ENCODE results near the gene HCFC1. TPM values are rescaled to one million over a fixed set of nuclear protein-coding genes. Genes with fewer than 3 reads are reported as not detected.
"Not testable (repeated sequence)": the region's sequence is repeated elsewhere in the genome, so short reads cannot be mapped to it uniquely, and the experiment has no call there.

HCFC1 gene
- total RNA-seq, 1 experiment from 2014 or later, result 95.6 TPM

DNA sequence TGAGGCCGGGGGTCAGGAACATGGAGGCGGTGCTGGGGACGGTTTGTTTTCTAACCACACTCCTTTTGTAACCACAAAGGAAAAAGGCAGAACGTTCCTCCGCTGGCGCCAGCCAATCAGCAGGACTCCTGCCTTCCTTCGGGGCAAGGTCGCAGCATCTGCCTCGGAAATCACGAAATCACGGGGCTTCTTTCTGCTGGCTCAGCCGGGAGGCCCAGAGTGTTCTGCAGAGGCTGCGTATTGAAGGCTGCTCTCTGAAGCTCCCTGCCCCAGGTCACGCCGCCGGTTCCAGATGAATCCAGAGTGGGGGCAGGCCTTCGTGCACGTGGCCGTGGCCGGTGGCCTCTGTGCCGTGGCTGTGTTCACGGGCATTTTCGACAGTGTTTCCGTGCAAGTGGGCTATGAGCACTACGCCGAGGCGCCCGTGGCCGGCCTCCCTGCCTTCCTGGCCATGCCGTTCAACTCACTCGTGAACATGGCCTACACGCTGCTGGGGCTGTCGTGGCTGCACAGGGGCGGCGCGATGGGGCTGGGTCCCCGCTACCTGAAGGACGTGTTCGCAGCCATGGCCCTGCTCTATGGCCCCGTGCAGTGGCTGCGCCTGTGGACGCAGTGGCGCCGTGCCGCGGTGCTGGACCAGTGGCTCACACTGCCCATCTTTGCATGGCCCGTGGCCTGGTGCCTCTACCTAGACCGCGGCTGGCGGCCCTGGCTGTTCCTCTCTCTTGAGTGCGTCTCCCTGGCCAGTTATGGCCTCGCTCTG is 10.3 kb upstream of the HCFC1 start:
- intact Hi-C loops (cut with micrococcal nuclease; ENCODE audit: unreplicated experiment), result no loop called here
- ChIA-PET POLR2A (no interaction called here), CTCF (no interaction called here)
- H3K4me3 ChIP-seq (ENCODE audit: low read depth, low read length), result no peak overlapping the region
- no peaks in the 10 kb centered on the region for H3K27me3 ChIP-seq (replicated peaks; ENCODE audit: control insufficient read depth, insufficient read depth, low read length)
- H3K36me3 ChIP-seq (ENCODE audit: control insufficient read depth, insufficient read depth, low read length), result no peaks in the 10 kb centered on the region
- H3K27me3 Mint-ChIP-seq (ENCODE audit: insufficient read depth, unreplicated experiment), result no peaks in the 10 kb centered on the region
- no peaks in the 10 kb centered on the region for H3K9me3 Mint-ChIP-seq (ENCODE audit: unreplicated experiment)
- H3K4me3 Mint-ChIP-seq (ENCODE audit: unreplicated experiment), result no peak overlapping the region
- no peaks in the 10 kb centered on the region for H3K36me3 Mint-ChIP-seq (ENCODE audit: insufficient read depth, unreplicated experiment)
- DNase-seq, result no peak
- no TSS peak for BruUV-seq (replicated peaks)
- no peaks in the 10 kb centered on the region for H3K9me3 ChIP-seq
- no peaks in the 10 kb centered on the region for H3K4me1 ChIP-seq
- TF ChIP-seq, protein P1, sequence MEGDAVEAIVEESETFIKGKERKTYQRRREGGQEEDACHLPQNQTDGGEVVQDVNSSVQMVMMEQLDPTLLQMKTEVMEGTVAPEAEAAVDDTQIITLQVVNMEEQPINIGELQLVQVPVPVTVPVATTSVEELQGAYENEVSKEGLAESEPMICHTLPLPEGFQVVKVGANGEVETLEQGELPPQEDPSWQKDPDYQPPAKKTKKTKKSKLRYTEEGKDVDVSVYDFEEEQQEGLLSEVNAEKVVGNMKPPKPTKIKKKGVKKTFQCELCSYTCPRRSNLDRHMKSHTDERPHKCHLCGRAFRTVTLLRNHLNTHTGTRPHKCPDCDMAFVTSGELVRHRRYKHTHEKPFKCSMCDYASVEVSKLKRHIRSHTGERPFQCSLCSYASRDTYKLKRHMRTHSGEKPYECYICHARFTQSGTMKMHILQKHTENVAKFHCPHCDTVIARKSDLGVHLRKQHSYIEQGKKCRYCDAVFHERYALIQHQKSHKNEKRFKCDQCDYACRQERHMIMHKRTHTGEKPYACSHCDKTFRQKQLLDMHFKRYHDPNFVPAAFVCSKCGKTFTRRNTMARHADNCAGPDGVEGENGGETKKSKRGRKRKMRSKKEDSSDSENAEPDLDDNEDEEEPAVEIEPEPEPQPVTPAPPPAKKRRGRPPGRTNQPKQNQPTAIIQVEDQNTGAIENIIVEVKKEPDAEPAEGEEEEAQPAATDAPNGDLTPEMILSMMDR (IDR thresholded peaks at IDR 0.05; ENCODE audit: insufficient read depth in 1 of 2, low read depth in 1 of 2, low read length in 1 of 2, severe bottlenecking in 1 of 2, unreplicated experiment in 1 of 2), result no peak
- H3K4me1 Mint-ChIP-seq (ENCODE audit: low read depth, unreplicated experiment), result no peaks in the 10 kb centered on the region
- no peak overlapping the region for H3K27ac Mint-ChIP-seq (ENCODE audit: unreplicated experiment)

DNA sequence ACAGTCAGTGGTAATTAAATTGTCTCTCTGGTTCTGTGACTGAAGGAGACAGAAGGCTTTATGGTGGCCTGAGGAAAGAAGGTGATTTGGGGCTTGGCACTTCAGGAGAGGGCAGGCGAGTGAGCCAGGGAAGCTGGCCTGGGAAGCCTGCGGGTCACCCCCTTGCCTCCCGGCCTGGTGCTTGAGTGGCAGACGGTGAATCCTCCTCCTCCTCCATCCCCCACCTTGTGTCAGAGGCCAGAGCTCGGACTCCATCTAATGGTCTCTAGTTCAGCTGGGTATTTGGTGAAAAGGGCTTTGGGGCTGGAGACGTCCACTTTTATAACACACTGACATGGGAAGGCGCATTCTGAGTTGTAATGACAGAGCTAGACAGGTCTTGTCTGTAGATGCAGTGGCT is 9.6 kb upstream of the HCFC1 start:
- no peak for DNase-seq
- H3K4me3 Mint-ChIP-seq (ENCODE audit: unreplicated experiment), result no peak overlapping the region
- H3K36me3 Mint-ChIP-seq (ENCODE audit: insufficient read depth, unreplicated experiment), result no peaks in the 10 kb centered on the region
- H3K4me3 ChIP-seq (ENCODE audit: low read depth, low read length), result no peak overlapping the region
- no peaks in the 10 kb centered on the region for H3K9me3 ChIP-seq
- ChIA-PET CTCF (no interaction called here), POLR2A (no interaction called here)
- no TSS peak for BruUV-seq (replicated peaks)
- TF ChIP-seq, protein P1 (IDR thresholded peaks at IDR 0.05; ENCODE audit: insufficient read depth in 1 of 2, low read depth in 1 of 2, low read length in 1 of 2, severe bottlenecking in 1 of 2, unreplicated experiment in 1 of 2), result no peak
- no peaks in the 10 kb centered on the region for H3K36me3 ChIP-seq (ENCODE audit: control insufficient read depth, insufficient read depth, low read length)
- H3K4me1 Mint-ChIP-seq (ENCODE audit: low read depth, unreplicated experiment), result no peaks in the 10 kb centered on the region
- no peaks in the 10 kb centered on the region for H3K4me1 ChIP-seq
- H3K27me3 ChIP-seq (replicated peaks; ENCODE audit: control insufficient read depth, insufficient read depth, low read length), result no peaks in the 10 kb centered on the region
- no peaks in the 10 kb centered on the region for H3K9me3 Mint-ChIP-seq (ENCODE audit: unreplicated experiment)
- intact Hi-C loops (cut with micrococcal nuclease; ENCODE audit: unreplicated experiment), result no loop called here
- H3K27ac Mint-ChIP-seq (ENCODE audit: unreplicated experiment), result no peak overlapping the region
- H3K27me3 Mint-ChIP-seq (ENCODE audit: insufficient read depth, unreplicated experiment), result no peaks in the 10 kb centered on the region

DNA sequence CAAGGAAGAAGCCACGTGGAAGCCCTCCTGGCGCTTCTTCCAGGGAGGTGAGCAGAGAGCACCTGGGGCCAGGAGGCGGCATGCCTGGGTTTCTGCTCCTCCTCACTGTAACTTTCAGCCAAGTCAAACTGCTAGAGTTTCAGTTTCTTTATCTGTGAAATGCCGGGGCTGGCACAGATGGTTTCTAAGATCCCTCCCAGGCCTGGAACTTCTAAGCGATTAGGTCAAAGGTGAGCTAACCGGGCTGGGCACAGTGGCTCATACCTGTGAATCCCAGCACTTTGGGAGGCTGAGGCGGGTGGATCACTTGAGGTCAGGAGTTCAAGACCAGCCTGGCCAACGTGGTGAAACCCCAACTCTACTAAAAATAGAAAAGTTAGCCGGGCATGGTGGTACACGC is 8.8 kb upstream of the HCFC1 start:
- POLR2A ChIA-PET; H3K36me3 ChIP-seq (ENCODE audit: control insufficient read depth, insufficient read depth, low read length); CTCF ChIA-PET; DNase-seq; H3K27me3 Mint-ChIP-seq (ENCODE audit: insufficient read depth, unreplicated experiment); H3K4me3 Mint-ChIP-seq (ENCODE audit: unreplicated experiment); H3K36me3 Mint-ChIP-seq (ENCODE audit: insufficient read depth, unreplicated experiment); H3K27ac Mint-ChIP-seq (ENCODE audit: unreplicated experiment); H3K9me3 ChIP-seq; H3K4me1 Mint-ChIP-seq (ENCODE audit: low read depth, unreplicated experiment); H3K27me3 ChIP-seq (replicated peaks; ENCODE audit: control insufficient read depth, insufficient read depth, low read length); H3K4me3 ChIP-seq (ENCODE audit: low read depth, low read length); BruUV-seq (replicated peaks); intact Hi-C loops (cut with micrococcal nuclease; ENCODE audit: unreplicated experiment); H3K4me1 ChIP-seq; H3K9me3 Mint-ChIP-seq (ENCODE audit: unreplicated experiment): not testable (repeated sequence)
